ENCODE measurements around the gene CCDC195. TPM values are rescaled to one million over a fixed set of nuclear protein-coding genes. Genes with fewer than 3 reads are reported as not detected.

CCDC195 gene
- total and polyA plus RNA-seq, 2 of the 4 experiments (the other 2 are of a cell fraction), result not detected

DNA sequence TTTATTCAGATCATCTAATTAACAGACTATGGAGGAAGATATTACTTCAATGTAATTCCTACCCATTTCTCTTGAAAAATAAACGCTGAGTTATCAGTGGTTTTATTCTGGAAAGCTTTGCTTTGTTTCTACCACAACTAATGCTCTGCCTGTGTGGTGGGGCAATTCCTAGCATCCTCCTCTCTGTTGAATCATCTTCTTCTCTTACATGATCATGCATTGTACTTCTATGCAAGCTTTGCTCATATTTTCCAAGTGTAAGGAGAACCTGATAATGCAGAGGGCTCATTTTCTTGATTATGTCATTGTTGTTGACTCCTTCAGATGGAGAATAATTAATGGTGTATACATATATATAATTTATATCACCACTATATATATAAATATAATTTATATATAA lies 46.7 kb downstream of the CCDC195 start:
- no peak overlapping the region for H2AK5ac ChIP-seq (ENCODE audit: low read depth, low read length)
- no peak overlapping the region for H3K4ac ChIP-seq (ENCODE audit: low read depth, low read length)
- no peak overlapping the region for H2AFZ ChIP-seq (replicated peaks; ENCODE audit: low read length, poor library complexity)
- no peak overlapping the region for H3K9ac ChIP-seq (ENCODE audit: low read depth, low read length)
- WGBS, 2 experiments (ENCODE audit: extremely low coverage in 2 of 2, insufficient read length in 1 of 2), result no CpG with 5 or more reads among the region's 1 CpG
- in situ Hi-C loops (cut with MboI; ENCODE audit: low sequenced_read_pairs), result no loop called here
- H3K23ac ChIP-seq (ENCODE audit: low read depth, low read length), result no peak overlapping the region
- POLR2A ChIA-PET (ENCODE audit: unreplicated experiment), result no interaction called here
- dilution Hi-C loops (cut with HindIII; ENCODE audit: low sequenced_read_pairs, unreplicated experiment), result no loop called here
- no peak overlapping the region for H3K14ac ChIP-seq (replicated peaks; ENCODE audit: low read depth, low read length)
- no peaks in the 10 kb centered on the region for H3K9me1 ChIP-seq (ENCODE audit: insufficient read depth, low read length)
- no peak overlapping the region for H3K27ac ChIP-seq (ENCODE audit: insufficient read depth, low read length)
- no peak overlapping the region for H3K4me3 ChIP-seq (ENCODE audit: insufficient read depth, low read depth, low read length)
- ATAC-seq (ENCODE audit: low read depth) (no peak), DNase-seq (no peak)
- BruUV-seq (replicated peaks), result no TSS peak
- no peak overlapping the region for H4K8ac ChIP-seq (ENCODE audit: low read depth in 2 of 2, low read length in 2 of 2)
- no peak overlapping the region for H4K5ac ChIP-seq (ENCODE audit: low read depth, low read length)
- H2AK9ac ChIP-seq (replicated peaks; ENCODE audit: low read depth, low read length, poor library complexity), result no peak overlapping the region
- no peak overlapping the region for H2BK15ac ChIP-seq (ENCODE audit: low read depth, low read length)
- no peaks in the 10 kb centered on the region for H3K79me1 ChIP-seq (ENCODE audit: low read depth in 1 of 2, low read length in 2 of 2)
- H2BK20ac ChIP-seq (ENCODE audit: low read depth, low read length), result no peak overlapping the region
- H3K4me1 ChIP-seq (ENCODE audit: control insufficient read depth, insufficient read depth, low read length), result no peaks in the 10 kb centered on the region
- H3K36me3 ChIP-seq (ENCODE audit: control insufficient read depth, insufficient read depth, low read length), result no peaks in the 10 kb centered on the region
- no peak overlapping the region for H4K91ac ChIP-seq (ENCODE audit: insufficient read depth, low read depth, low read length)
- no peak overlapping the region for H2BK120ac ChIP-seq (ENCODE audit: low read depth, low read length)
- peaks cover 2% of the 10 kb centered on the region for H3K9me3 ChIP-seq (ENCODE audit: control insufficient read depth, insufficient read depth, low read length)
- intact Hi-C loops (cut with micrococcal nuclease), result no loop called here
- no peak overlapping the region for H3K56ac ChIP-seq (ENCODE audit: extremely low read depth, insufficient read depth, low read length)
- CTCF ChIA-PET, result no interaction called here
- H3K27me3 ChIP-seq (ENCODE audit: control insufficient read depth, insufficient read depth, low read length), result no peaks in the 10 kb centered on the region
- H3K4me2 ChIP-seq (ENCODE audit: low read depth, low read length), result no peak overlapping the region
- no peak for TF ChIP-seq CEBPB (IDR thresholded peaks at IDR 0.05; ENCODE audit: low read depth, low read length)
- no peak for TF ChIP-seq SMC3 (IDR thresholded peaks at IDR 0.05; ENCODE audit: low read depth, low read length)
- no peak for TF ChIP-seq RFX5 (IDR thresholded peaks at IDR 0.05; ENCODE audit: low read depth, low read length)
- no peak for TF ChIP-seq POLR2A (IDR thresholded peaks at IDR 0.05; ENCODE audit: low read depth, low read length)
- no peak for TF ChIP-seq FOS (IDR thresholded peaks at IDR 0.05; ENCODE audit: low read depth, low read length)
- no peak for TF ChIP-seq BHLHE40 (IDR thresholded peaks at IDR 0.05; ENCODE audit: low read depth, low read length)
- TF ChIP-seq MAFK (IDR thresholded peaks at IDR 0.05; ENCODE audit: low read depth, low read length), result no peak
- TF ChIP-seq, protein P1, sequence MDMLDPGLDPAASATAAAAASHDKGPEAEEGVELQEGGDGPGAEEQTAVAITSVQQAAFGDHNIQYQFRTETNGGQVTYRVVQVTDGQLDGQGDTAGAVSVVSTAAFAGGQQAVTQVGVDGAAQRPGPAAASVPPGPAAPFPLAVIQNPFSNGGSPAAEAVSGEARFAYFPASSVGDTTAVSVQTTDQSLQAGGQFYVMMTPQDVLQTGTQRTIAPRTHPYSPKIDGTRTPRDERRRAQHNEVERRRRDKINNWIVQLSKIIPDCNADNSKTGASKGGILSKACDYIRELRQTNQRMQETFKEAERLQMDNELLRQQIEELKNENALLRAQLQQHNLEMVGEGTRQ (IDR thresholded peaks at IDR 0.05; ENCODE audit: low read depth, low read length), result no peak
- TF ChIP-seq MAZ (IDR thresholded peaks at IDR 0.05; ENCODE audit: borderline replicate concordance, low read depth, low read length), result no peak
- TF ChIP-seq RAD21 (IDR thresholded peaks at IDR 0.05; ENCODE audit: low read length), result no peak
- no peak for TF ChIP-seq RCOR1 (IDR thresholded peaks at IDR 0.05; ENCODE audit: insufficient replicate concordance, low read length)
- no peak for TF ChIP-seq MXI1 (IDR thresholded peaks at IDR 0.05; ENCODE audit: borderline replicate concordance, low read depth, low read length)
- no peak for TF ChIP-seq NFE2L2 (IDR thresholded peaks at IDR 0.05; ENCODE audit: low read depth, low read length)
- TF ChIP-seq, protein P2, sequence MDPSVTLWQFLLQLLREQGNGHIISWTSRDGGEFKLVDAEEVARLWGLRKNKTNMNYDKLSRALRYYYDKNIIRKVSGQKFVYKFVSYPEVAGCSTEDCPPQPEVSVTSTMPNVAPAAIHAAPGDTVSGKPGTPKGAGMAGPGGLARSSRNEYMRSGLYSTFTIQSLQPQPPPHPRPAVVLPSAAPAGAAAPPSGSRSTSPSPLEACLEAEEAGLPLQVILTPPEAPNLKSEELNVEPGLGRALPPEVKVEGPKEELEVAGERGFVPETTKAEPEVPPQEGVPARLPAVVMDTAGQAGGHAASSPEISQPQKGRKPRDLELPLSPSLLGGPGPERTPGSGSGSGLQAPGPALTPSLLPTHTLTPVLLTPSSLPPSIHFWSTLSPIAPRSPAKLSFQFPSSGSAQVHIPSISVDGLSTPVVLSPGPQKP (IDR thresholded peaks at IDR 0.05; ENCODE audit: borderline replicate concordance, low read depth, low read length), result no peak
- TF ChIP-seq CHD1 (IDR thresholded peaks at IDR 0.05; ENCODE audit: low read depth, low read length), result no peak
- TF ChIP-seq, protein P3, sequence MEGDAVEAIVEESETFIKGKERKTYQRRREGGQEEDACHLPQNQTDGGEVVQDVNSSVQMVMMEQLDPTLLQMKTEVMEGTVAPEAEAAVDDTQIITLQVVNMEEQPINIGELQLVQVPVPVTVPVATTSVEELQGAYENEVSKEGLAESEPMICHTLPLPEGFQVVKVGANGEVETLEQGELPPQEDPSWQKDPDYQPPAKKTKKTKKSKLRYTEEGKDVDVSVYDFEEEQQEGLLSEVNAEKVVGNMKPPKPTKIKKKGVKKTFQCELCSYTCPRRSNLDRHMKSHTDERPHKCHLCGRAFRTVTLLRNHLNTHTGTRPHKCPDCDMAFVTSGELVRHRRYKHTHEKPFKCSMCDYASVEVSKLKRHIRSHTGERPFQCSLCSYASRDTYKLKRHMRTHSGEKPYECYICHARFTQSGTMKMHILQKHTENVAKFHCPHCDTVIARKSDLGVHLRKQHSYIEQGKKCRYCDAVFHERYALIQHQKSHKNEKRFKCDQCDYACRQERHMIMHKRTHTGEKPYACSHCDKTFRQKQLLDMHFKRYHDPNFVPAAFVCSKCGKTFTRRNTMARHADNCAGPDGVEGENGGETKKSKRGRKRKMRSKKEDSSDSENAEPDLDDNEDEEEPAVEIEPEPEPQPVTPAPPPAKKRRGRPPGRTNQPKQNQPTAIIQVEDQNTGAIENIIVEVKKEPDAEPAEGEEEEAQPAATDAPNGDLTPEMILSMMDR (conservative IDR thresholded peaks at IDR 0.05; ENCODE audit: low read depth, low read length), result no peak
- no peaks in the 10 kb centered on the region for H4K20me1 ChIP-seq (ENCODE audit: insufficient read depth, low read length)
- no peak overlapping the region for H3K18ac ChIP-seq (ENCODE audit: low read depth, low read length)
- no peak overlapping the region for H2BK5ac ChIP-seq (ENCODE audit: low read depth, low read length, poor library complexity, severe bottlenecking)

Data from IMR-90 (cell line).